Calu3 (cell line): Measurements from ENCODE around the gene ACTN2. TPM values are rescaled to one million over a fixed set of nuclear protein-coding genes. Genes with fewer than 3 reads are reported as not detected.

Experiments used
- BruUV-seq: library from RNA; stranded (reverse); fragments of 400-500 nt; replicated peaks from 2 replicates; lab custom pipeline; 2021; lab: Mats Ljungman, UMichigan
- CTCF ChIA-PET: fragments of 300-600 bp; sonication (Branson Sonifier 250); formaldehyde crosslinking; loops from one replicate; lab custom pipeline; 2022; ENCODE audit warnings: antibody characterized with exemption; lab: Charles Lee
- DNase-seq: peaks from one replicate; pipeline ENCODE4 v3.0.0; 2022
- H3K27ac Mint-ChIP-seq: one replicate; pipeline ENCODE4 v1.8.0; 2022; ENCODE audit warnings: mixed read lengths; ENCODE audit not compliant: unreplicated experiment
- H3K27me3 Mint-ChIP-seq: one replicate; pipeline ENCODE4 v1.8.0; 2022; ENCODE audit warnings: mixed read lengths; ENCODE audit not compliant: unreplicated experiment
- H3K36me3 Mint-ChIP-seq: one replicate; pipeline ENCODE4 v1.8.0; 2022; ENCODE audit warnings: mild to moderate bottlenecking, moderate library complexity, mixed read lengths; ENCODE audit not compliant: insufficient read depth, unreplicated experiment
- H3K4me1 Mint-ChIP-seq: one replicate; pipeline ENCODE4 v1.8.0; 2022; ENCODE audit warnings: mild to moderate bottlenecking, low read depth, mixed read lengths; ENCODE audit not compliant: unreplicated experiment
- H3K4me3 Mint-ChIP-seq: one replicate; pipeline ENCODE4 v1.8.0; 2022; ENCODE audit warnings: mild to moderate bottlenecking, low read depth, moderate library complexity, mixed read lengths; ENCODE audit not compliant: unreplicated experiment
- H3K9me3 Mint-ChIP-seq: one replicate; pipeline ENCODE4 v1.8.0; 2022; ENCODE audit warnings: low read depth, mixed read lengths; ENCODE audit not compliant: unreplicated experiment
- intact Hi-C: fragments of 100-400 bp; cut with micrococcal nuclease; formaldehyde crosslinking; loops from one replicate; pipeline ENCODE4 v1.10.0; 2022; ENCODE audit not compliant: unreplicated experiment
- total RNA-seq: library from RNA; stranded (reverse); gene quantifications from 2 replicates; pipeline ENCODE4 v1.2.3, GENCODE V29; 2022
- TF ChIP-seq, protein P1 (sequence below): fragments of 200-600 bp; IDR thresholded peaks from one replicate; pipeline ENCODE4 v1.8.0; 2022; ENCODE audit warnings: antibody characterized with exemption; ENCODE audit not compliant: unreplicated experiment

Gene ACTN2
- total RNA-seq, 1 experiment from 2014 or later = not detected

DNA sequence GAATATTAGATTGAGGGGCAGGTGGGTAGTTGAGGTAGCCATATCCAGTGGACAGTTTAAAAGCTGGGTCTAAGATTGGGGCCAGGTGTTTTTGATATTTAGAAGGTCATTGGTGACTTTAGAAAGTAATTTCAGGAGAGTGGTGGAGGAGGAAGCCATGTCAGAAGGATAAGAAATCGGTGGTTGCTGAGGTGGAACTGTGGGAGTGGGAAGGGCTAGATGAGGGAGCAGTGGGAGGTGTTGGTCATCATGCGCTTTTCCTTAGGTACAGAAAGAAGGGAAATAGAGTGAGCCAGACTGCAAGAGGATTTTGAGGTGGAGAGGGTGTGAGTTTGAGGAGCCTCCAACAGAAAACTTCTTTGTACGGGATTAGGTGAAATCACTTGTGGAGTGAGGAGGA, 116.0 kb downstream of the ACTN2 start:
- no peaks in the 10 kb centered on the region for H3K27me3 Mint-ChIP-seq
- H3K36me3 Mint-ChIP-seq = no peaks in the 10 kb centered on the region
- H3K9me3 Mint-ChIP-seq = no peaks in the 10 kb centered on the region
- intact Hi-C loops = no loop called here
- TF ChIP-seq, protein P1, sequence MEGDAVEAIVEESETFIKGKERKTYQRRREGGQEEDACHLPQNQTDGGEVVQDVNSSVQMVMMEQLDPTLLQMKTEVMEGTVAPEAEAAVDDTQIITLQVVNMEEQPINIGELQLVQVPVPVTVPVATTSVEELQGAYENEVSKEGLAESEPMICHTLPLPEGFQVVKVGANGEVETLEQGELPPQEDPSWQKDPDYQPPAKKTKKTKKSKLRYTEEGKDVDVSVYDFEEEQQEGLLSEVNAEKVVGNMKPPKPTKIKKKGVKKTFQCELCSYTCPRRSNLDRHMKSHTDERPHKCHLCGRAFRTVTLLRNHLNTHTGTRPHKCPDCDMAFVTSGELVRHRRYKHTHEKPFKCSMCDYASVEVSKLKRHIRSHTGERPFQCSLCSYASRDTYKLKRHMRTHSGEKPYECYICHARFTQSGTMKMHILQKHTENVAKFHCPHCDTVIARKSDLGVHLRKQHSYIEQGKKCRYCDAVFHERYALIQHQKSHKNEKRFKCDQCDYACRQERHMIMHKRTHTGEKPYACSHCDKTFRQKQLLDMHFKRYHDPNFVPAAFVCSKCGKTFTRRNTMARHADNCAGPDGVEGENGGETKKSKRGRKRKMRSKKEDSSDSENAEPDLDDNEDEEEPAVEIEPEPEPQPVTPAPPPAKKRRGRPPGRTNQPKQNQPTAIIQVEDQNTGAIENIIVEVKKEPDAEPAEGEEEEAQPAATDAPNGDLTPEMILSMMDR = no peak
- no peak for DNase-seq
- no peak overlapping the region for H3K27ac Mint-ChIP-seq
- H3K4me3 Mint-ChIP-seq = no peak overlapping the region
- CTCF ChIA-PET = no interaction called here
- no TSS peak for BruUV-seq
- H3K4me1 Mint-ChIP-seq = peaks cover 12% of the 10 kb centered on the region

DNA sequence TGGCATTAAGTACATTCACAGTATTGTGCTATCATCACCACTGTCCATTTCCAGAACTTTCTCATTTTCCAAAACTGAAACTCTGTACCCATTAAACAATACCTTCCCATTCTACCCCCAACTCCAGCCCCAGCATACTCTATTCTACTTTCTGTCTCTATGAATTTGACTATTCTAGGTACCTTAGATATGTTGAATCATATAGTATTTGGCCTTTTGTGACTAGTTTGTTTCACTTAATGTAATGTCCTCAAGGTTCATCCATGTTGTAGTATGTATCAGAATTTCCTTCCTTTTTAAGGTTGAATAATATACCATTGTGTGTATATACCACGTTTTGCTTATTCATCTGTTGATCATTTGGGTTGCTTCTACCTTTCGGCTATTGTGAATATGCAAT, 120.3 kb downstream of the ACTN2 start:
- CTCF ChIA-PET = no interaction called here
- Mint-ChIP-seq H3K9me3 (no peaks in the 10 kb centered on the region), H3K36me3 (no peaks in the 10 kb centered on the region), H3K4me3 (no peak overlapping the region), H3K27ac (no peak overlapping the region), H3K4me1 (peaks cover 30% of the 10 kb centered on the region), H3K27me3 (no peaks in the 10 kb centered on the region)
- no TSS peak for BruUV-seq
- DNase-seq = no peak
- TF ChIP-seq, protein P1 = no peak
- intact Hi-C loops = no loop called here

DNA sequence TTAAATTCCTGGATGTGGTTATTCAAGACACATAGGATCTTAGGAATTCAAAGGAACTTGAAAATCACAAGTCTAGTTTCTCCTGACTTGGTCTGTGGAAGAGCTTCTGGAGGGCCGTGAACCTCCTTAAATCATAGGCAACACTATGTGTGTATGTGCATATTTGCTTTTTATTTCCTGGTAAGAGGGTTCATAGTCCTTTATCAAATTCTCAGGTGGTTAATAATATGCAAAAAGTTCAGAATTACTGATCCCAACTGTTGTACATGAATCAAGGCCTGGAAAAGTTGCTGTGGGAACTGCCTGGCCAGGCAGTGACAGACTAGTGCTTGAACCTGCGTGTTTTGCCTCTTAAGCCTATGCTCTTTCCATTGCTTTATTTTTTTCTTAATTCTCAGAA, 121.7 kb downstream of the ACTN2 start:
- CTCF ChIA-PET = interaction anchor here (0.9 to 1.8 kb wide), 3 partner anchors 12 to 55 kb away, joined by 3 to 5 read pairs (median 5); partner anchors contain the start of gene MTR
- no TSS peak for BruUV-seq
- Mint-ChIP-seq H3K27ac (peak overlapping the region; percentile 43), H3K36me3 (no peaks in the 10 kb centered on the region), H3K27me3 (no peaks in the 10 kb centered on the region), H3K4me1 (peaks cover 18% of the 10 kb centered on the region), H3K9me3 (no peaks in the 10 kb centered on the region), H3K4me3 (no peak overlapping the region)
- intact Hi-C loops = loop anchor here (1.0 kb wide), 1 partner anchor 13 kb away; the partner anchor contains the start of gene MTR
- DNase-seq = no peak
- TF ChIP-seq, protein P1 = no peak

DNA sequence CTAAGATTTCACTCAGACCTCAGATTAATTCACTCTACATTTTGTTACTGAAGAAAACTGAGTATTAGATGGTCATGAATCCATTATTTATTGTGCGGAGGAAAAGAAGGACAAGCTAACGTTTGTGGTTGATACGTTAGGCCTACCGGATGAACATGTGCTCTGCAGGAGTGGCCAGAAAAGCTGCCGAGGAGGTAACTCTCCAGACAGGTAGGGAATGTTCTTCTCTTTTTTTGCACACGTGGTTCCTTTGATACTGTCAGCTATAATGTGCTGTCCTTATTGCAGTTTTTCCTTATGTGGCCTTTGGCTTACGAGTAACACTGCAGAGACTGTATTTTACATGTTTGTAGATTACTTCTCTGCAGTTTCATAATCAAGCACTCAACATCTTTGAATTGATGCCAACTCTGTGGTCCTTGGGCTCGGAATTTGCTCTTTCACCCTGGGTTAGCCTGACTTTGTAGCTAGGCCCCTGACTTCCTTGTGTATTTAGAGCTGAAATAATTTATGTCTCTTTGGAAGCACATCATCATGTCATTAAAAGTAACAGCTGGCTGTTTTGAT, 122.3 kb downstream of the ACTN2 start:
- no TSS peak for BruUV-seq
- TF ChIP-seq, protein P1 = no peak
- no peak overlapping the region for H3K4me3 Mint-ChIP-seq
- peak; percentile 12 for DNase-seq
- intact Hi-C loops = loop anchor here (1.0 kb wide), 1 partner anchor 13 kb away; the partner anchor contains the start of gene MTR
- H3K27ac Mint-ChIP-seq = peak overlapping the region; percentile 43
- no peaks in the 10 kb centered on the region for H3K9me3 Mint-ChIP-seq
- H3K36me3 Mint-ChIP-seq = peaks cover 3% of the 10 kb centered on the region
- CTCF ChIA-PET = interaction anchor here (0.9 to 1.8 kb wide), 3 partner anchors 12 to 55 kb away, joined by 3 to 5 read pairs (median 5); partner anchors contain the start of gene MTR
- H3K4me1 Mint-ChIP-seq = peaks cover 18% of the 10 kb centered on the region
- no peaks in the 10 kb centered on the region for H3K27me3 Mint-ChIP-seq
